ENCODE measurements around the gene NHSL2.

- TF ChIP-seq CTCF (IDR thresholded peaks at IDR 0.05; ENCODE audit: borderline replicate concordance, extremely low read depth, low read length, poor library complexity, severe bottlenecking) (no peak), EZH2 (IDR thresholded peaks at IDR 0.05; ENCODE audit: borderline replicate concordance, low read depth, low read length, severe bottlenecking) (no peak)
These were observed 219.0 kb downstream of the NHSL2 start for GRCh38 chrX:72129661-72130060.

Measured in DND-41 (cell line).